NCI-H748 (cell line): Measurements from ENCODE around the gene MTFR2.

ENCODE experiments used
- DNase-seq: peaks from one replicate; lab custom pipeline; 2025; ENCODE audit not compliant: unreplicated experiment; lab: John Stamatoyannopoulos, UW

The MTFR2 gene

GRCh38 chr6:136189104-136189503, 61.0 kb downstream of the MTFR2 start:
- DNase-seq: no peak

DNA sequence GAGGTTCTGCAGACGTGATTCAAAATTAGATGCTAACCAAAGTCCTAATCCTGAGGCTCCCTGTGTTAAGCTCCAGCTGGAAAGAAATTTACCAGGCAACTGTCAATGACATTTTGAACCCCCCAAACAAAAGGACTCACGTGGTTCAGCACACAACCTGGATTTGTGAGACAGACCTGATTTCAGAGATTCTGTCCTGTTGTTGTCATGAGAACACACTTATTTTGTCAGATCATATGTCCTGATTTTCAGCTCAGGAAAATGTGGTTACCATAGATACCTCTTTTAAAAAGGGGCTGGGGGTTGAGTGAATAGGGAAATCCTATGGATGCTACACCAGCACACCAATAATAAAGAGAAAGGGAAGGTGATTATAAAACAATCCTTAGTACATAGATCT, 61.6 kb downstream of the MTFR2 start:
- DNase-seq: peak; percentile 29

DNA sequence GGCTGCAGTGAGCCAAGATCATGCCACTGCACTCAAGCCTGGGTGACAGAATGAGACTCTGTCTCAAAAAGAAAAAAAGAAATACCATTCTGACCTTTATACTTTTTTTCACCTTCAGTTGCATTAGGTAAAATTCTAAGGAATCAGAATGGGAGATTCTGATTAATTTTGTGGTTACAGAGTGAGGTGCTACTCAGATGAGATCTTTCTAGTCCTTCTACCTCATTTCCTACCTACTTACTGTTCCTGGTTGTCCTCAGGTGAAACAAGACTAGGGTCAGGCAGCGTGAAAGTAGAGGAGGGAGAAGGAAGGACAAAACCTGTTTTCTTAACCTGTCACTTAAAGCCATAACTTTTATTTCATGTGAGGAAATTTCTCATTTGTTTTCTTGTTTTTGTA, 63.7 kb downstream of the MTFR2 start:
- DNase-seq: no peak

GRCh38 chr6:136184738-136185137, 65.4 kb downstream of the MTFR2 start:
- DNase-seq: no peak

- DNase-seq: peak; percentile 72
Measured at GRCh38 chr6:136181861-136182260, 68.2 kb downstream of the MTFR2 start.

- no peak for DNase-seq
Measured at GRCh38 chr6:136181512-136181833, 68.6 kb downstream of the MTFR2 start.
